DMS53 treated with DMSO at 0.1 percent for 48 hours (cell line): Measurements from ENCODE around the gene CDK5RAP3.
"Not testable (repeated sequence)": the region's sequence is repeated elsewhere in the genome, so short reads cannot be mapped to it uniquely, and the experiment has no call there.

ENCODE experiments used
- DNase-seq: peaks from one replicate; lab custom pipeline; 2025; ENCODE audit not compliant: unreplicated experiment; lab: John Stamatoyannopoulos, UW

CDK5RAP3 gene, protein sequence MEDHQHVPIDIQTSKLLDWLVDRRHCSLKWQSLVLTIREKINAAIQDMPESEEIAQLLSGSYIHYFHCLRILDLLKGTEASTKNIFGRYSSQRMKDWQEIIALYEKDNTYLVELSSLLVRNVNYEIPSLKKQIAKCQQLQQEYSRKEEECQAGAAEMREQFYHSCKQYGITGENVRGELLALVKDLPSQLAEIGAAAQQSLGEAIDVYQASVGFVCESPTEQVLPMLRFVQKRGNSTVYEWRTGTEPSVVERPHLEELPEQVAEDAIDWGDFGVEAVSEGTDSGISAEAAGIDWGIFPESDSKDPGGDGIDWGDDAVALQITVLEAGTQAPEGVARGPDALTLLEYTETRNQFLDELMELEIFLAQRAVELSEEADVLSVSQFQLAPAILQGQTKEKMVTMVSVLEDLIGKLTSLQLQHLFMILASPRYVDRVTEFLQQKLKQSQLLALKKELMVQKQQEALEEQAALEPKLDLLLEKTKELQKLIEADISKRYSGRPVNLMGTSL

GRCh38 chr17:47970725-47971499 lies at the start of gene CDK5RAP3:
TSS of gene CDK5RAP3 (plus strand) at chr17:47971113. CDS start at chr17:47971147, 34 bp downstream.
- DNase-seq, result peak; percentile 99

DNA sequence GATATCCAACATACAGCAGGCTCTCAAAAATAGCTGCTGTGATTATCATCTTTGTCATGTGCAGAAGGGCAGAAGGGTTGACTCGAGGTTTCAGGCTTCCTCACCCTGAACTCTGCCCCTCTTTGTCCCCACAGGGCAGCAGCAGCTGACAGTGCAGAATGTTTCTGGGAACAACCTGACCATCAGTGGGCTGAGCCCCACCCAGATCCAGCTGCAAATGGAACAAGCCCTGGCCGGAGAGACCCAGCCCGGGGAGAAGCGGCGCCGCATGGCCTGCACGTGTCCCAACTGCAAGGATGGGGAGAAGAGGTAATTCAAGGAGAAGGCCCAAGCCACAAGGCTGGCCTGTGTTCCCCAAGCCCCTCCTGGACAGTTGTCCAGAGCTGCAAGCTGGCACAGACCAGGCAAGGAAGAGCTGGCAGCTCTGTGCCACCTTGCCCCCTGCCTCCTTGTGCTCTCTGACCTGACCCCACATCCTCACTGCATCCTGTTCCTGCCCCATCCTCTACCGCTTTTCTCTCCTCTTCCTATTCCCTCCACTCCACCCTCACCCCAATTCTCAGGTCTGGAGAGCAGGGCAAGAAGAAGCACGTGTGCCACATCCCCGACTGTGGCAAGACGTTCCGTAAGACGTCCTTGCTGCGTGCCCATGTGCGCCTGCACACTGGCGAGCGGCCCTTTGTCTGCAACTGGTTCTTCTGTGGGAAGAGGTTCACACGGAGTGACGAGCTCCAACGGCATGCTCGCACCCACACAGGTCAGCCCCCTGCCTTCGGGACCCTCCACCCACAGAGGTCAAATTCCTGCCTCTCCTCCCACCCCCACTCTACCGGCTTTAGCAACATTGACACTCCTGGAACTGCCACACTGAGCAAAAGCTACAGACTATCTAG lies 45.9 kb upstream of the CDK5RAP3 start:
- no peak for DNase-seq

DNA sequence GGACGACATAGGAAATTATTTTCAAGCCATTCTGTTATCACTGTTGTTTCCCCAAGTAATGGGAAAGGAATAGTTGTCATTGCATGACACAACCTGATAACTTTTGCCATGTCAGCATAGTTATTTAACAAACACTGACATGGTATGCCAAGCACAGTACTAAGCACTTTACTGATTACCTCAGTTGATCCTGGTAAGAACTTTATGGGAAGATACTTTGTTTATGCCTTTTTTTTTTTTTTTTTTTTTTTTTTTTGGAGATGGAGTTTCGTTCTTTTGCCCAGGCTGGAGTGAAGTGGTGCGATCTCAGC lies 45.3 kb upstream of the CDK5RAP3 start:
- no peak for DNase-seq

DNA sequence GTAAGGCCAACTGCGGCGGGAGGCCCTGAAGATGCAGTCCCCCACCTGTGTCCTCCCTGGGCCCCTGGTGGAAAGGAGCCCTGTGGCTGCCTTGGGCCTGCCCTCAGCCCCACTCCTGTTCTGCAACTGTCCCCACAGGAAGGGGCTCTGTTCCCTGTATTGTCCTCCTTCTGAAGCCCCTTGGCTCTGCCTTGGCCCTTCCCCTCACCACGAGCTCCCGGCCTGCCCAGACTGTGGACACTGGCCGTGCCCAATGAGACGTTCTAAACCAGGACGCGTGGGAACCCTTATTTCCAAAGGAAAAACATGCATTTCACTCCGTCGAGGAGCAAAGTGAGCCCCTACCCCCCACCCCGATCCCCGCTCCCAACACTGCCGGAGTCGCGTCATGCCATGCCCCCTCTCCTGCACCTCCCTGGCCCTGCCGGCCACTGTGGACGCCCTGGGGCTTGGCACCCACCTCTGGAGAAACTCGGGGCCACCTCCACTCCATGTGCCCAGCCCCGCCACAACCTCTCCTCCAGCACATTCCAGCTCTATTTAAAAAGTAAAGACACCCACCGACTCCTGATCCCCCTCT lies 43.0 kb upstream of the CDK5RAP3 start:
- DNase-seq, result no peak

DNA sequence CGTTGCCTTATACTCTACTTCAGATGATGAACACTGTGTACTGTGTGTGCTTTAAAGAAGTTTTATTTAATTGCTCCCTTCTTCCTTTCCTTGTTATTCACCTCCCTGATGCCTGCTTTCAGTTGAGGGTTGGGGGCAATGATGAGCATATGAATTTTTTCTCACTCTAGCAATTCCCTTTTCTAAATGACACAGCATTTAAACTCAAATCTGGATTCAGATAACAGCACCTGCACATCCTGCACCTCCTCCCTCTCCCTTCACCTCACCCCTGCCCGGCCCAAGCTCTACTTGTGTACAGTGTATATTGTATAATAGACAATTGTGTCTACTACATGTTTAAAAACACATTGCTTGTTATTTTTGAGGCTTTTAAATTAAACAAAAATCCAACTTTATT lies 42.5 kb upstream of the CDK5RAP3 start:
- DNase-seq, result no peak

DNA sequence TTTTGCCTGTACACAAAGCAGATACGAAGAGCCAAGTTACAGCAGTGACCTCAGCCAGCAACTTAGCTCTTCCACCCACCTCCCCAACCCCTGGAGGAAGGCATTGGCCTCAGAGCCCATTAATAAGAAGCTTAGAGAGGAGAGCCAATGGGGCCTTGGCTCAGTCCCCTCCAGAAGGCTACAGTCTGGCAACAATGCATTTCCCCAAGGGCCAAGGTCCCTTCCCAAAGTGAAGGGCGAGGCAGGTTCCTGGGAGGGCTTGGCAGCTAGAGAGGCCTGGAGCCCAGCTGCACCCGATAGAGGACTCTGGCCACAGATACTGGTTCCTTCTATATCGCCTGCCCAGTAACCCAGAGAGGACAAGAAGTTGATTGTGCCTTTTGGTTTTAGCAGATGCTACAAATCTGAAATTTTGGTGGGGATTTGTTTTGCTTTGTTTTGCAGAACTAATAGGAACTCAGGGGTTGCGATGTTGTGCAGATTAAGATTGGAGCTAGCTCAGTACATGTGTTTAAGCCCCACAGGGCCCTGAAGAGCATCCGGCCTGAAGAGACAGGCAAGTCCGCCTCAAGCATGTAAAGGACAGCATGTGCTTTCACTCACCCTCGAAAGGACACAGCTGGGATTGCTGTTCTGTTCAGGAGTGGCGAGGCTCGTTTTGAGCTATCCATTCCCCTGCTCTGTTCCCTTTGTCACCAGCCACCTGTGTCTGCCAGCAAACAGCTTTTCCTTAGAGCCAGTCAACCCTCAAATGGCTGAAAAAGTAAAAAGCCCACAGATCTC lies 41.5 kb upstream of the CDK5RAP3 start:
- DNase-seq, result no peak

DNA sequence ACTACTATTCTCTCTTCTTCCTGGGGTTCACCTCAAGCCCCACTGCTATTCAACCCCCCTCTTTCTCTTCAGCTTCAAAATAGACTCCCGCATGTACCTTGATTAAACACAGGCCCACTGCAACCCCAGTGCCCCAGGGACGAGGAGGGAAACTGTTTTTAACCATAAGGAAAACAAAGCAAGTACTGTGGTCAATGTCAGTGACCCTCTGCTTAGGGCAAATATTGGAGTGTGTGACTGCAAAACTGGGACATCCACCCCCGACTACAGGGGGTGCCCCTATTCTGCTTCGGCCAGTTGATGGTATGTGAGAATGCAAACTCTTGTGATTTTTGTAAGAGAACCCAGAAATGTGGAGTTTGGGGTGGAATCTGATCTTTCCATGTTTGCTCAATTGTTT lies 39.1 kb upstream of the CDK5RAP3 start:
- DNase-seq, result no peak

- DNase-seq, result no peak
Observed at GRCh38 chr17:47934856-47935255, 36.1 kb upstream of the CDK5RAP3 start.

GRCh38 chr17:47935468-47935867 lies 35.4 kb upstream of the CDK5RAP3 start:
- DNase-seq, result not testable (repeated sequence)

- DNase-seq, result no peak
Observed at GRCh38 chr17:47935961-47936360, 35.0 kb upstream of the CDK5RAP3 start.

GRCh38 chr17:47937941-47938340 lies 33.0 kb upstream of the CDK5RAP3 start:
- DNase-seq, result no peak

GRCh38 chr17:47941246-47942095 lies 29.4 kb upstream of the CDK5RAP3 start, which contains the start of gene PNPO:
TSS of gene PNPO (plus strand) at chr17:47941571. CDS start at chr17:47941676, 105 bp downstream.
- DNase-seq, result peak; percentile 99

- DNase-seq, result no peak
Observed at GRCh38 chr17:47942096-47942510, 28.8 kb upstream of the CDK5RAP3 start.

- DNase-seq, result no peak
Observed at GRCh38 chr17:47942568-47942967, 28.3 kb upstream of the CDK5RAP3 start.

GRCh38 chr17:47945080-47945479 lies 25.8 kb upstream of the CDK5RAP3 start:
- no peak for DNase-seq

DNA sequence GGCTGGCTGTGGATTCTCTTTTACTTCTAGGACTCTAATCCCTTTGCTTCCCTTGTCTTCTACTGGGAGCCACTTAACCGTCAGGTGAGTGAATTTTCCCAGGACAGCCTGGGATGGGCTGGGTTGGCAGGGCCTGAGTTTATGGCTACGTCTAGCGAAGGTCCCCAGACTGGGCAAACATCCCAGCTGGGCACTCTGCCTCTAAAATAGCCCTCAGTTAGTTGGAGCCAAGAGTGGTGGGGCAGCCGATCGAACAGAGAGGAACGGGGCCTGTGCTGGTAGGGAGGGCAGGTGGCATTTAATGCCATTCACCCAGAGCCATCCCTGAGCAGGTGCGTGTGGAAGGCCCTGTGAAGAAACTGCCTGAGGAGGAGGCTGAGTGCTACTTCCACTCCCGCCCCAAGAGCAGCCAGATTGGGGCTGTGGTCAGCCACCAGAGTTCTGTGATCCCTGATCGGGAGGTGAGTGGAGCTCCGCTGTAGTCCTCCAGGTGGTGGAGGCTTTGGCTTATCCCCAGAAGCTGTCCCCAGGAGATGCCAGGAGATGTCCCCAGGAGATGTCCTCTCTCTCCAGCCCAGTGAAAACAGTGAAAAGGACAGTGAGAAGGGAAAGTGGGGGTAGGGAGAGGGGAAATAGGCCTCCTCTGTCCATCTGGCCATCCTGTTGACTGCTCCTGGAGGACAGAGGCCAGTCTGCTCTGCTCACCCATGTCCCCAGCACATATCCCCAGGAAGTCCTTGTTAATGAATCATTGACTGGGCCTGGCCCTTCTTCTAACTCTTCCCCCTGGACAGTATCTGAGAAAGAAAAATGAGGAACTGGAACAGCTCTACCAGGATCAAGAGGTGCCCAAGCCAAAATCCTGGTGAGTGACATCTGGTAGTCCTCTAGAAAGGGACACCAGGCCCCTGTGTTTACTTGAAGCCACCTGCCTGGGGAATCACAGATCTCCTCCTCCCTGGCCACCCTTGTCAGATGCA lies 25.1 kb upstream of the CDK5RAP3 start:
- DNase-seq, result no peak

GRCh38 chr17:47946516-47946915 lies 24.4 kb upstream of the CDK5RAP3 start:
- DNase-seq, result no peak

DNA sequence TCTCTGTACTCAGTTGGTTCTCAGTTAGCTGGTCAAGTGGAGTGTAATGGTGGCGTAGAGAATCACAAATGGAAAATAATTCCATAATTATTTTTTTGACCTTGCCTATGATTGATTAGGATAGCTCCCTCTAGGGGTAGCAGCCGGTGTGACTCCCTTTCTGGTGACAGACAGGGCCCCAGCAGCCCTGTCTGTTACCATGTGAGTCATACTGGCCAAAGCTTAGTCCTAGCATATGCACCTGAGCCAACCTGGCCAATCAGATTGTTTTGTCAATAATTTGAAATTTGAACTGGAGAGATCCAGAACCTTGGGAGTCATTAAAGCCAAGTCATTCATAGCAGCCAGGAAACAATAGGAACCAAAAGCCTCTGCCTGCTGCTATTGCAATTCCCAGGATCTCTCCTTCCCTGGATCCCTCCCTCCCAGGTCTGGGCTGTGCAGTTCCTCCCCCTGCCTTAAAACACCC lies 23.9 kb upstream of the CDK5RAP3 start:
- DNase-seq, result peak; percentile 99
